ENCODE measurements around the gene ANTKMT.

Gene ANTKMT

DNA sequence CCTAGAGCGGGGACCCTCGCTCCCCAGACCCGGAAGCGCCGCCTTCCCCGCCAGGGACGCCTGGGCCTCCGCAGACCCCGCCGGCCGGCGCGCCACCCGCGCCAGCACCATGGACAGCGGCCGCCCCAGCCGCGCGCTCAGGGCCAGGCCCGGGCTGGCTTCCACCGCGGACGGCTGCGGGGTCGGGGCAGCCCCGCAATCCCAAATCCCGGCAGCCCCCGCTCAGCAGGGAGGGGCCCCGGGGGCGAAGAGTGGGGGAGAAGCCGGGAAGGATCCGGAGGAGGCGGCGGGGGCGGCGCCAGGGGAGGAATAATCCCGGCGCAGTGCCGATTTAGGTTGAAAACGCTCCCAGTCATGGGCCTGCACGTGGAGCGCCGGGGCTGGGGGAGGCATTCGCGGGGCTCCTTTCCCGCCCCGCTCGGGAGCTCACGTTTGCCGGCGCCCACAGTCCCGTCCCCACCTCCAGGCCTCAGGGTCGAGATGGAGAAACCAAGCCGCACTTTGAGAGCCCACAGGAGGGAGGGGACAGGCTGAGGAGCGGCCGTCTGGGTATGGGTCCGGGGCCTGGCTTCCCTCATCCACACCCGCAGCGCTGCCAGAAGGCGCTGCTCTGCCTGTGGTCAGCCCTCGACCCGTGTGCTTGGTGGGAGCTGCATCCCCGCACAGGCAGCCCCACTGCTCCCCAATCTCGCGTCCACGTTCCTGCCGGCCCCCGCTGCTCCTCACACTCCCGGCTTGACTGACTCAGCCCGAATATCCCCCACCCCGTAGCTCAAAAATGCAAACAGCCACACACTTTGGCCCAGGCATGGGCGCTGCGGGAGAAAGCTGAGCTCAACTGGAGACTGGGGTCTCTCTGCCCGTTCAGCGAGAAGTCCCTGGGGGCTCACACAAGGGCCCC lies 20.0 kb upstream of the ANTKMT start:
- no peak for DNase-seq

DNA sequence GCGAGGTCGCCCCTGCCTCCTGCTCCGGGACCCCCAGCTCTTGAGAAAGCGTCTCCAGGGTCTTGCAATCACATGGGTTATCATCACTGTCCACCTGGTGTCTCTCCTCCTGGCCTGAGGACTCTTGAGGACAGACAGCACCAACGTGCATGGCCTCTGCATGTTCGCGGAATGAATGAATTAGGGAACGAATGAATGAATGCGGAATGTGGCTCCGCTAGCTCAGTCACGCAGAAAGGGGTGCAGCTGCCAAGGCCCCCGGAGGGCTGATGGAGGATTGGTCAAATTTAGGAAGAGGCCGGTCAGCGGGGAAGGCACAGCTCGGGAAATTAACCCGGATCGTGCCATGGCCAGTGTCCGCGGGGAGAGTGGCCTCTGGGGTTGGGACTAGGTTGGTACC lies 18.6 kb upstream of the ANTKMT start:
- no peak for DNase-seq

DNA sequence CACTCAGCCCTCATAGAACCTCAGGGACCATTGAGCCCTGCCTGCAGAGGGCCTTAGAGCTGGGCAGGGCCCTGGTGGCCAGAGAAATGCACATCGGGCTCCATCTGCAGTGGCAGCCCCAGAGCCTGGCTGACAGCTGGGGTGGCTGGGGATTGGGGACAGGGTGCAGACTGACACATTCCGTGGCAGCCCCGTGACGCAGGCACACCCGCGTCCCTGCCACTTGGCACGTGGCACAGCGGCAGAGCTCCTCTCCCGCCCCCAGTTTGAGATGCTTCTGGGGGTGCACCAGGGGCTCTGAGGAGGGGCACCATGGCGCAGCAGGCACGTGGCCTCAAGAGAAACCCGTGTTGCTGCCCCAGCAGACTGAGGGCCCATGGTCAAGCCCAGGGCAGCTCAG lies 17.5 kb upstream of the ANTKMT start:
- DNase-seq, result no peak

DNA sequence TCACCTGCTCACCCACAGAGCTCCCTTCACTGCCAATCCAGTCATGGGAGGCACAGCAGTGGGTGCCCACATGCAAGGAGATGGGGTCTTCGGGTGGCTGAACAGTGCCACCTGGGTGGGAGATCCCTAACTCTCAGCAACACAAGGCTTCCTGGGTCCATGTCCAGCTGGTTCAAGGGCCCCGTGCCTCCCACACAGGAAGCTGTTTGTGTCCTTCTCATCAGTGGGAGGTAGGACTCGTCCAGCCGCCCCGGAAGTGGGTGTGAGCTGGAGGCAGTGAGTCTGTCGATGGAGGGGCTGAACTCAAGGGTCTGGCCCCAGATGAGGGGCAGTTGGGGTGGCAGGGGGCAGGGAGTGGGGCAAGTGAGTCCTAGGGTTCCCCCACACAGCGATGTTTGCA lies 16.9 kb upstream of the ANTKMT start:
- DNase-seq, result no peak

DNA sequence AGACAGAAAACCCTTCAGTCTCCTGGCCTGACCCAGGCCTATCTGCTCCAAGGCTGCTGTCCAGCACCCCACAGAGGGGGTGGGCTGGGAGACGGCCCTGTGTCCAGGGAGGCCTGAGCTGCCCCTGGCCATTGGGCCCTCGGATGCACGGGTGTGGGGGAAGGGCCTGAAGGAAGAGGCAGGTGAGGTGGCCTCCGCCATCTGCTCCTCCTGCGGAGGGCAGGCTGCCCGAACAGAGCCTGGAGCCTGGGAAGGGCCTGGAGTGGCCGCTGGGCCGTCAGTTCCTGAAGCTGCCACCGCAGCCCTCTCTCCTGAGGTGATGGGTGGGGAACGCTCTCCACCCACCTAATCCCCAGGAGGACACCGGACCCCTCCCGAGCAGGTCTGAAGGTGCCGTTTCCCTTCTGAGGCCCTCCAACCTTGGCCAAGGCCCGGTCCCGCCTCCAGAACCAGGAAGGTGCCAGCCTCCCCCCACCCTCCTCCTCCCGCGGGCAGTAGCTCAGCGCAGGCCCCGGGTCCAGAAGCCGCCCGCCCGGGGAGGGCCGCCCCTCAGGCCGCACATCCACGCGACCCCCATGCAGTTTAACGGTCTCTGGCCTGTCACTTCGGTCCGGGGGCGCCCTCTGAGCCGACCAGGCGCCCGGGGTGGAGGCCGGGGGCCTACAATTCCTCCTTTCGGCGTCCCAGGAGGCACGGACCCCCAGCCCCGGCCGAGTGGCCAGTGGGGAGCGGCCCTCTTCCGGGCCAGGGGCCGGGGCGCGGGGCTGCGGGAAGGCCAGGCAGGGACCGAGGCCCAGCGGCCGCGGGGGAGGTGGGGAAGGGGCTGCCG lies 16.2 kb upstream of the ANTKMT start:
- DNase-seq, result no peak

DNA sequence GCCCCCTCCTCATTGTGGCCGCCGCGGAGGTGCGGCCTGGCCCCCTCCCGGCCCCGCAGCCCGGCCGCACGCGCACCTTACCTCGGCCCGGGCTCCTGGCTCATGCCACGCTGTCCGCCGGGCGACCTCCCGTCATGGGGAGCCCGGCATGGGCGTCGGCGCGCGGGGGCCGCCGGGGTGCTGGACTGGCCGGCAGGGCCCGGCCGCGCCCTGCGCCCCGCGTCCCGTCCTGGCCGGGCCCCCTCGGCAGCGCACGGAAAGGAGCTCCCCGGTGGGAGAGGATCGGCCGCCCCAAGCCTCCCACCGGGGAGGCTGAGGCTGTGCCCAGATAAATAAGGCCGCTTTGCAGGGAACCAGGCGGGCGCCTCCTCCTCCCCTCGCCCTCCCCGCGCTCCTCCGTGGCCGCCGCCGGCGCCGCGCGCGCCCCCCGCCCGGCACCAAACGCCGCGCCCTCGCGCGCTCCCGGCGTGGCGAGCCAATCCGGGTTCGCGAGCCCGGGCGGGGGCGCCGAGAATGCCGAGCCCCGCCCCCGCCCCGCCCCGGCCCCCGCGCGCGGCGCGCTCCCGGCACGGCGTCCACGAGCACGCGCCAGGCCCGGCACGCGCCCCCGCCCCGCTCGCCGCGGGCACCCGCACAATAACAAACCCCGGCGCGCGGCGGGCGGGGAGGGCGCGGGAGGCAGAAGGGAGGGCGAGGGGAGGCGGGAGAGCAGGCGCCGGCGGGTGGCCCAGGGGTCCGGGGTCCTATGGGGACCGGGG lies 15.3 kb upstream of the ANTKMT start, which contains the start of gene FBXL16:
TSS of gene FBXL16 (minus strand) at position 371 of the 758 bp plus-strand sequence. CDS start 8,396 bp downstream, outside the sequence.
- no peak for DNase-seq

DNA sequence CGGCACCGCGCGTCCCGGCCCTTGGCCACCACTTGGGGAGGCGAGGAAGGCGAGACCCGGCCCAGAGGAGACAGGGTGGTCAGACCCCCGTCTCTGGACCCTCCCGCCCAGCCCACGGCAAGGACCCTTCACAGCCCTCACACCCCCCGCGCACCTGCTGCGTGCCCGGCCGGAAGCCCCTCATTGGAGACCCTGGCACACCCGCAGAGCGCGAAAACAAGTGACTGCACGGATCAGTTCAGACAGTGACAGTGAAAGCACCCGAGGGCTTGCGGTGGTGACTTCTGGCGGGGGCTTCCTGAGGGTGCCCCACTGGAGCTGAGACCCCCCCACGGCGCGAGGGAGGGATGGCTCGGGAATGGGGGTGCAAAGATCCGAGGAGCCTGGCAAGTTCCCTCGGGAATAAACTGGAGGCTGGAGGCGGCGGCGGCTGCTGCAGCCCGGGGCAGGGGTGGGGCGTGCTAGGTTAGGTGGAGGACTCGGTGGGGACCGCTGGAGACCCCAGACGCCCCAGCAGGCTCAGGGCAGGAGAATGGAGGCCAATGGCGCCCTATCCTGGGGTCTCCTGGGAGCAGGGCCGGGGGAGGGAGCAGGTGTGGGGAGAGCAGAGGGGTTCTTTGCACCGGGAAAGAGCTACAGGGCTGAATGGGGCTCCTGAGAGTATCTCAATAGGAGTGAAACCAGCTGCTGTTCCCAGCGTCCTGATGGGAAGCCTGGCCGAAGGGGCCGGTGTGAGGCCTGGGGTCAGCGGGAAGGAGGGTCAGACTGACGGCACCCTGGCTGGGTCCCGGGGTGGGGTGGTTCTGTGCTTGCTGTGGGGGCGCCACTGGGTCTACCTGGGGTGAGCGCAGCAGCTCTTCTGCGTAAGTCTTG lies 14.5 kb upstream of the ANTKMT start:
- DNase-seq, result no peak

DNA sequence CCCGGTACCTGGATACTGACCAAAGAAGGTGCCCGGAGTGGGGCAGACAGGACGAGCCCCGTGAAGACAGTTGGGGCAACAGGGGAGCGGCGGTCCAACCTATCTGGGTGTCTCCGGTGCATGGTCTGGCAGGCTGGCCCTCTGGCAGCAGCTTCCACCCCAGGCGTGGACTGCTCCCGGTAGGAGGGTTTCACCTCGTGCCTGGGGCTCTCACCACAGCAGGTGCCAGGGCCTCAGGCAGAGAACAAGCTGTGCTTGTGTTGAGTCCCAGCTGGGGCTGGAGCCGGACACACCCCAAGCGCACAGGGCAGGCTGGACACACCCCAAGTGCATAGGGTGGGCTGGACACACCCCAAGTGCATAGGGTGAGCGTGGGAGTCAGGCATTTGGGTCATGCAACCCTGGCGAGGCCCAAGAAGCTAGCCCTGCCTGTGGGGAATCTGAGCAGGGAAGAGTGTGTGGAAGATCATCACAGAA lies 13.8 kb upstream of the ANTKMT start:
- DNase-seq, result no peak

DNA sequence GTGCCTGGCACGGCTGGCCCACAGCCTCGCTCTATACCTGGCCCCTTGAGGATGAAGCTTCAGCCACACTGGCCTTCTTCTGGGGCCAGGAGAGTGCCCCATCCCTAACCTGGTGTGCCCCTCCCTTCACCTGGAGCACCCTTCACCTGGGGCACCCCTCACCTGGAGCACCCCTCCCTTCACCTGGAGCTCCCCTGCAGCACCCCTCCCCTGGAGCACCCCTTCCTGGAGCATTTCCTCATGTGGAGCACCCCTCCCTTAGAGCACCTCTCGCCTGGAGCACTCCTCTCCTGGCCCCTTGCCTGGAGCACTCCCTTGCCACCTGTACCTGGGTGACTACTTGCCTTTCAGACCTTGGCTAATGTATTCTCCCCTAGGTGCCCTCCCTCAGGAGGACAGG lies 12.9 kb upstream of the ANTKMT start:
- no peak for DNase-seq

DNA sequence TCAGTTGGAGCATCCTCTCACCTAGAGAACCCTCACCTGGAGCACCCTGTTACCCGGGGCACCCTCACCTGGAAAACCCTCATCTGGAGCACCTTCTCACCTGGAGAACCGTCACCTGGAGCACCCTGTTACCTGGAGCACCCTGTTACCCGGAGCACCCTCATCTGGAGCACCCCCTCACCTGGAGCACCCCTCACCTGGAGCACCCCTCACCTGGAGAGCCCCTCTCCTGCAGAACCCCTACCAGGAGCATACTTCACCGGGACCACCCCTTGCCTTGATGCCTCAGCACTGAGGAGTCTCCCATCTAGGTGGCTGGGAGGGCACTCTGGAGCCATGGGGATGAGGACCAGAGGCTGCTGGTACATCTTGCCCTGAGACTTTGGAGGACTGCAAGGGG lies 12.0 kb upstream of the ANTKMT start:
- DNase-seq, result no peak

DNA sequence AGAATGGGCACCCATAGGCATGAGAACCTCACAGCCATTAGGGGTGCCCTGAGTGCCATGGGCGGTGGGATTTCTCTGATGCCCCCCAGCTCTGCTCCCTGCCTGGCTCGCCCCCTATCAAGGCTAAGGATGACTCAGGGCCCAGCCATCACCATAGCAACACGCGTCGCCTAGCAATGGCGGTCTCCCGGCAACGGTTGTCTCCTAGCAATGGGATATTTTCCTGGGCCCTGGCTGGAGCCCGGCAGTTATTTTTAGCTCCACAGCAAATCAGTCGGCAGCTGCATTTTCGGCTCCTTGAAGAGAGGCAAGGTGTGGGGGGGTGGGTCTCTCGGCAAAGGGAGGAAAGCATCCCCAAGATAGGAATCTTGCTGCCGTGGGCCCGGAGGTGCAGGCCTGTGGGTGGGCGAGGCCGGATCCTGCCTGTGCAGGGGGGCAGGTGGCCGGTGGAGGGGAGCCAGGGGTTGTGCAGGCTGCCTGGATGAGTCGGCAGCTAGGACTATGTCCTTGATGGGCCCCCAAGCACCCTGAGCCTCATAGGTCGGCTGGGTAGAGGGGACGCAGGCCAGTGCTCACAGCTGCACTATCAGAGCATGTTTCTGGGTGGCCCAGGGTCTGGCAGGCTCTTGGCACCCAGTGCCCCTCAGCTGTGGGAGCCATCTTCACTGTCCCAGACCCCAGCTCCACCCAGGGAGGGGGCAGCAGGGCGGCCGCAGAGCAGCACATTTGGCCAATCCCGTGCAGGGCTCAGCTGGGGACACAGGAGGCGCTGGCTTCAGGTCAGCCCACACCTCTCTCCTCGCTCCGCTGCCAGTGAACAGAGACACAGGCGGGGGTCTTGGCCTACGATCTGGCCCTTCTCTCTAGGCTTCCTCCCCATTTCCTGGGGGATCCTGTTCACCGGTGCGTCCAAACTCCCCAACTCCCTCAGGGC lies 11.1 kb upstream of the ANTKMT start:
- DNase-seq, result peak in 1 of 2 experiments; percentile 41

DNA sequence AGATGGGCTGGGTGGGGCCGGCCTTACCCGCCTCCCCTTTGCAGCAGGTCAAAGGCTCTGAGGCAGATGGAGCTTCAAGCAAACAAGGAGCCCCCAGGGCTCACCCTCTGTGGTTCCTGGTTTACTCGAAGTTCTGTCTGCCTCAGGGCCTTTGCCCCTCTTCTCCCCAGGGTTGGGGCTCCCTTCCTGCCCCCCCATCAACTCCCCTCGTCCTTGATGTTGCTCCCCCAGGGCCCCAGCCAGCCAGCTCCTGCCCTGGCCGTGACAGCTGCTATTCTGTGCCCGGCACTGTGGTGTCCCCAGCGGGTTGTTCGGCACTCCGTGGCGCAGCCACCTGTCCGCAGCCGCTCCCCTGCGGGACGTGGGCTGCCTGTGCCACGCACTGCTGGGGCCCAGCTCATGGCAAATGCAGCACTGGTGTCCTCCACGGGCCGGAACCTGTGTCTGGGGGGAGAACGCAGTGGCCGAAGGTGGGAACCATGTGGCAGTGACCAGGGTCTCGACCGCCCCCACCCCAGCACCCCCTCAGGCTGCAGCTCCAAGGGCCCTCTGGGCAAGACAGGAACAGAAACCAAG lies 10.4 kb upstream of the ANTKMT start:
- no peak for DNase-seq

DNA sequence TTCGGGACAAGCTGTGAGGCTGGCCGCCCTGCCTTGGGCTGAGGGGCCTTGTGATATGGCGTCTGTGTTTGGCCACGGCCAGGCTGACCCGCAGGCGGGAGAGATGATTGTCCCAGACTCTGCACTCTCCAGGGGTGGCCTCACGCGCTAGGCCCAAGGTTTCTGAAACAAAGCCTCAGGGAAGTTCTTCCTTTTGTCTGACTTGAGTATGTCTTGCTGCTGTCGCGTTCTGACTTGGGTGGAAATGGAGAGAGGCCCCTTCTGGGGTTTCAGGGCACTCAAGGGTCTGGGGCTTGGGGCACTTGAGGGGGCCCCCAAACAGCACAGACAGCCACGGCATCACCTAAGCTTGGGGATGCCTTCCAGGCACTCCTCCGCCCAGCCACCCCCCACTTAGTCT lies 9.9 kb upstream of the ANTKMT start:
- no peak for DNase-seq

DNA sequence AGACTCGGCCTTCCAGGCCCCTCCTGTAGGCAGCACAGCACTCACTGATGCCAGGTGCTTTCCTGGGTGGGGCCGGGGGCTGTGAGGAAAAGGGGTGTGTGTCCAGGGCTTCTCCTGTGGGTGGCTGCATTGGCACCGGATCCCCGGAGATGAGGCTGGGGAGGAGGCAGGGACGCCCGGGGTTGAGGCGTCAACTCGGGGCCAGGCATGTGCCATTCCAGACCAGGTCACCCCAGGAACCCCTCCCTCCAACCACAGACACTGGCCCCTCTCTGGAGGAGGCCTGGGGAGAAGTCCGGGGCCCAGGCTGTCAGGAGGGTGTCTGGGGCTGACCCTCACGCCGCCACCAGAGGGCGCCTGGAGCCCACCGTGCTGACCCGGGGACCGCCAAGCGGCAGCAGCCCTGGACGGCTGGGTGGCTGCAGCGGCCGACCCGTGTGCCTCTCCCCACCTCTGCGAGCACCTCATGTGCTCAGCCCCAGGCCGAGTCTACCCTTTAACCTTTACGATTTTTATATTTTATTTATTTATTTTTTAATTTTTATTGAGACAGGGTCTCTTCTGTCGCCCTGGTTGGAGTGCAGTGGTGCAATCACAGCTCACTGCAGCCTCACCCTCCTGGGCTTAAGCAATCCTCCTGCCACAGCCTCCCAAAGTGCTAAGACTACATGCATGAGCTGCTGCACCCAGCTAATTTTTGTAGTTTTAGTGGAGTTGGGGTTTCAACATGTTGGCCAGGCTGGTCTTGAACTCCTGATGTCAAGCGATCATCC lies 9.2 kb upstream of the ANTKMT start:
- DNase-seq, result peak in 1 of 2 experiments; percentile 45

DNA sequence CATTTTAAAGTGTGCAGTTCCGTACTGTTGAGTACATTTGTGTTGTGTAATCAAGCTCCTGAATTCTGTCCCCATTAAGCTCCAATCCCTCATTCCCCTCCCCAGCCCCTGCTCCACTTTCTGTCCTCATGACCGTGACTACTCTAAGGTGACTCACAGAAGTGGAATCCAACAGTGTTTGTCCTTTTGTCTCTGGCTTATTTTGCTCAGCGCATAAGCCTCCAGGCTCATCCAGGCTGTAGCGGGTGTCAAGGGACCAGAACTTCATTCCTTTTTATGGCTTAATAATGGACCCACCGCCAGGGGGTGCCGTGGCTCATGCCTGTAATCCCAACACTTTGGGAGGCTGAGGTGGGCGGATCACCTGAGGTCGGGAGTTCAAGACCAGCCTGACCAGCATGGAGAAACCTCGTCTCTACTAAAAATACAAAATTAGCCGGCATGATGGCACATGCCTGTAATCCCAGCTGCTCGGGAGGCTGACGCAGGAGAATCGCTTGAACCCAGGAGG lies 8.2 kb upstream of the ANTKMT start:
- DNase-seq, result peak; percentile 86 to 88

DNA sequence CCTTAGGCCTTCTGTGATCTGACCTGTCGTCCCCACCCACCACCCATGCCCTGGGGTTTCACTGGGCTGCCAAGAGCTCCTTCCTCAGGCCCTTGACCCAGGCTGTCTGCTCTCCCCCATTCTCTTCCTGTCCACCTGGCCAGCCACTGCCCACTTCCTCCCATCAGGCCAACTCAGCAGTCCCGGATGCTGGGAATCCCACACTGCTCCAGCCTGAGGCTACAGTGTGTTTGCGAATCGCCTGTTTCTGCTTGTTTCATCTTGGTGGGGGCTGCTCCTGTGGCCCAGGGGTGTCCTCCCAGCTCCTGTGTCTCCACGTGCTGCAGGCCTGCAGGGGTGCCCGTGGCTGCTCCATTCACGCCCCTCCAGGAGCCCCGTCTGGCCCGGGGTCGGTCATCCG lies 6.9 kb upstream of the ANTKMT start:
- DNase-seq, result peak in 1 of 2 experiments; percentile 38

DNA sequence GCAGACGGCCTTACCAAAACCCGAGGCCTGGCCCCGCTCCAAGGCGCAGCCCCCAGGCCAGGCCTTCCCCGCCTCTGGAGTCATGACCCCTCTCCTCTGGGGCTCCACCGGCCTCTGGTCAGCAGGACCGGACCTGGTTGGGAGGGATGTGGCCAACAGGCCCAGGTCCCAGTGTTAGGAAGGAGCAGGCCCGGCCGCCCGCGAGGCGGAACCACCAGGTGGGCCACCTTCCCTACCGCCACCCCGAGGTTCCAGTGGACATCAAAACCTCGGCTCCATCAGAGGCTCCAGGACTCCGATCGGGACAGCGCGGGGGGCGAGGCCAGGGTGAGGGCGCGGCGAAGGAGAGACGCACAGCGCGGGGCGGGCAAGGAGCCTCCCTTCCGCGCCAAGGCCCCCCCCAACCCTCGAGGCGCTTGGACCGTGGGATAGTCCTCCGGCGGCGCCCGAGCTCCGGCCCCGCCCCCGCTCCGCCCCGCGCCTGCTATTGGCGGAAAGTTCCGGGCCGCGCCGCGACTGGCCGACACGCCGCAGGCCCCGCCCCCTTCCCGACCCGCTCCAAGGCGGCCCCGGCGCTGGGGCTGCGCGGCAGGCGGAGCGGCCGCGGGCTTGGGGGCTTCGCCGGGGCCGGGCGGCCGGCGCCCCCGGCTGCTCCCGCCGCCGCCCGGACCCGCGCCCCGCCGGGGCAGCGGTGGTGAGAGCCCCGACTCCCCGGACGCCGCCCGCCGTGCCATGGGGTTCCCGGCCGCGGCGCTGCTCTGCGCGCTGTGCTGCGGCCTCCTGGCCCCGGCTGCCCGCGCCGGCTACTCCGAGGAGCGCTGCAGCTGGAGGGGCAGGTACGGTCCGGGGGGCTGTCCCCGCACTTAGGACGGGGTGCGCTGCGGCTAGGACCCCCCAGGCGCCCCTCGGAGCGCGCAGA lies 6.1 kb upstream of the ANTKMT start, which contains the start of gene METRN:
TSS of gene METRN (plus strand) at position 561 of the 919 bp plus-strand sequence. CDS start at position 733, 172 bp downstream.
- DNase-seq, result peak; percentile 33 to 72
